GM19238 (cell line): ENCODE measurements around the gene SOD2.
"Not testable (repeated sequence)": the region's sequence is repeated elsewhere in the genome, so short reads cannot be mapped to it uniquely, and the experiment has no call there.

Source experiments
- DNase-seq: peaks from one replicate; pipeline ENCODE4 v3.0.0; 2011; ENCODE audit warnings: low spot score; ENCODE audit not compliant: insufficient read length

Gene SOD2

DNA sequence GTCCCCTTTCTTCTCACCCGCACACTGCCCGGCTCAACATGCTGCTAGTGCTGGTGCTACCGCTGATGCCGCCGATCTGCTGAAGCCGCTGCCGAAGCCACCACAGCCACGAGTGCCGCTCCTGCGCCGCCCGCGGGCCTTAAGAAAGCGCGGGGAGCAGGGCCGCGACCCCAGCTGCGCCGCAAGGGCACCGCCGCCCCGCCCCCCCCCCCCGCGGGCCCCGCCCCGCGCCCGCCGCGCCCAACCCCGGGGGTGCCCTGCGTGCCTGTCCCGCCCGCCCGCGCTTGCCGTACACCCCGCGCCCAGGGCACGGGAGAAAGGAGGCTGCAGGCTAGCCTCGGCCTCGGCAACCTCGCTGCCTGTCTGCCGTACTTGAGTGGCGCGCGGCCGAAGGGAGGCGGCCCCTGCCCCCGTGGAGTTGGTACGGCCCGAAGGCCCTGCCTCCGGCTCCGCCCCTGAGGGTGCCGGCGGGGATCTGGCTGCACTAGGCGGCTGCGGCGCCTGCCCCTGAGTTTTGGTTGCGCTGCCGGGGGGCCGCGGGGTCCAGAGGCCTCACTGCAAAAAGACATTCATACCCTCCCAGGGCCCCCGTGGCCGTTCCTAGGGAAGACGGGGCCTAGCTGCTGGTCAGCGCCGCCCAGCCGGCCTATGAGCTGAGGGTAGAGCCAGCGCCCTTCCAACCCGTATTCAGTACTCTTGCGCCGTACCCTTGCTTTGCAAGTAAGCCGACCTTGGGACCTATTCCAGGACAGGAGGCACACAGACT is at the start of gene SOD2:
Gene SOD2, minus strand, starts transcription at position 114 of the 766 bp plus-strand sequence. Its CDS starts 74 bp downstream, at position 40.
- DNase-seq: peak; percentile 85

DNA sequence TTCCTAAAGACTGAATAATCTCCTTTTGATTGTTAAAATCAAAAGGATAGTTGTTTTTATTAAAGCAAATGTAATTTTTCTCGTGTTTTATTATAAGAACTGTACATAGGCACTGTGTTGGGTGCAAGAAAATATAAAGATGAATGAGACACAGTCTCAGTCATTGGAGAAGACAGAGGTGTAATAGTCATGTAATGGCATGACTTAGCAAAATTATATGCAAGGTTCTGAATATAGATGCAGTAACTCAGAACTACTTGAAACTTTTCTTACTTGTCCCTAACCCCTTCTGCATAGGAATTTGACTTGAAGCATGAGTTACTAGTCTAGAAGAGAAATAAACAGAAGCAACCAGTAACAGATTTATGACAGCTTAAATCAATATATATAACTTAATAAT is 49.1 kb upstream of the SOD2 start:
- DNase-seq: no peak

- no peak for DNase-seq
These were observed 46.3 kb upstream of the SOD2 start for GRCh38 chr6:159739341-159739740.

DNA sequence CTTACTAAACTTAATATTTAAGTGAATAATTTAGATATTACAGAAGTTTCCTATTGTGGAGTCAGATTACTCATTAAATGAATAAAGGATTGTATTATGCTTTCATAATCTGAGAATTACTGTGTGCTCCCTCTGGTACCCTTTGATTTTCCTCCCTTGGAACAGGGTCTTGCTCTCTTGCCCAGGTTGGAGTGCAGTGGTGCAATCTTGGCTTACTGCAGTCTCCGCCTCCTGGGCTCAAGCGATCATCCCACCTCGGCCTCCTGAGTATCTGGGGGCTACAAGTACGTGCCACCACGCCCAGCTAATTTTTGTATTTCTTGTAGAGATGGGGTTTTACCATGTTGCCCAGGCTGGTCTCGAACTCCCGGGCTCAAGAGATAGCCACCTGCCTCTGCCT is 43.9 kb upstream of the SOD2 start:
- no peak for DNase-seq

GRCh38 chr6:159733395-159733794 is 40.4 kb upstream of the SOD2 start:
- DNase-seq: not testable (repeated sequence)

DNA sequence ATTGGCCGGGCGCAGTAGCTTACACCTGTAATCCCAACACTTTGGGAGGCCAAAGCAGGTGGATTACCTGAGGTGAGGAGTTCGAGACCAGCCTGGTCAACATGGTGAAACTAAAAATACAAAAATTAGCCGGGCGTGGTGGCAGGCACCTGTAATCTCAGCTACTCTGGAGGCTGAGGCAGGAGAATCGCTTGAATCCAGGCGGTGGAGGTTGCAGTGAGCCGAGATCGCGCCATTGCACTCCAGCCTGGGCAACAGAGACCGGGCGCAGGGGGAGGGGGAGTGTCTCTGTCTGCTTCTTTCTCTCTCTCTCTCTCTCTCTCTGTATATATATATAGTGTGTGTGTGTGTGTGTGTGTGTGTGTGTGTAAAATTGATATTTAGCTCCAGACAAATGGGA is 39.5 kb upstream of the SOD2 start:
- not testable (repeated sequence) for DNase-seq

DNA sequence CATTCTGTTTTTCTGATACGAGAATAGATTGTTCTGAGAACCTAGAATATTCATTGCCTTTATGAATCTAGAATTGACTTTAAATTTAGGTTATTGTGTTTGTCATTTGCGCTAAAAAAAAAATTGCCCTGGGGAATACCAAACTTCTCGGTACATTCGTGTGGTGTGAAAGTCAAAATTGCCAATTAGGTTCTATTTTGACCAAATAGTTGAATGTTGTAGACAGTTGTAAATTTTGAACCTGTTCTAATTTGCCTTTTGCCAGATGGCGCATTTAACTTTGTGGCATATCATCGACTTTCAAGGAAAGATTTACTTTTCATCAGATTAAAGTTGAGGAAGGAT is 37.3 kb upstream of the SOD2 start:
- DNase-seq: no peak

GRCh38 chr6:159729598-159730331 is 36.7 kb upstream of the SOD2 start:
- peak; percentile 19 for DNase-seq

DNA sequence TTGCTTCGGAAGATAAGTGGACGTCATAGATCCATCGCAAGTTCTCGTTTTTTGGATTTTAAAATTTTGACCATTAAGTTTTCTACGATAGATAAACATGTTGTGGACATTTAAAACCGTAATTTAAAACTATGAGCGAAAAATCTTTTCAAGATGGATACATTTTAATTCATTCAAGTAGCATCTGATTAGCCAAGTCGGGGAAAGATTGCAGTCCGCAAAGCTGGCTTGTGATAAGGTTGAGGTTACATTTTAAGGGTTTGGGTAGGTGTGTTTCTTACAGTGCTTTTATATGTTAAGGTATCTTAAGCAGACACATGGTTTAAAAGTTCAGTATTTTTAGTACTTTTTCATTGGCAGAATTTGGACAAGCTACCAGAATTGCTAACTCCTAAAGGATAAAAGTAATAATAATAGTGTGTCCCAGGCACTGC is 35.5 kb upstream of the SOD2 start:
- no peak for DNase-seq

- peak; percentile 48 for DNase-seq
These were observed 34.8 kb upstream of the SOD2 start for GRCh38 chr6:159727717-159728445.

GRCh38 chr6:159726918-159727716 is 34.1 kb upstream of the SOD2 start, which contains the start of gene WTAP:
Gene WTAP, plus strand, starts transcription at chr6:159727506. Its CDS starts 8,760 bp downstream, at chr6:159736266.
- peak; percentile 91 for DNase-seq

DNA sequence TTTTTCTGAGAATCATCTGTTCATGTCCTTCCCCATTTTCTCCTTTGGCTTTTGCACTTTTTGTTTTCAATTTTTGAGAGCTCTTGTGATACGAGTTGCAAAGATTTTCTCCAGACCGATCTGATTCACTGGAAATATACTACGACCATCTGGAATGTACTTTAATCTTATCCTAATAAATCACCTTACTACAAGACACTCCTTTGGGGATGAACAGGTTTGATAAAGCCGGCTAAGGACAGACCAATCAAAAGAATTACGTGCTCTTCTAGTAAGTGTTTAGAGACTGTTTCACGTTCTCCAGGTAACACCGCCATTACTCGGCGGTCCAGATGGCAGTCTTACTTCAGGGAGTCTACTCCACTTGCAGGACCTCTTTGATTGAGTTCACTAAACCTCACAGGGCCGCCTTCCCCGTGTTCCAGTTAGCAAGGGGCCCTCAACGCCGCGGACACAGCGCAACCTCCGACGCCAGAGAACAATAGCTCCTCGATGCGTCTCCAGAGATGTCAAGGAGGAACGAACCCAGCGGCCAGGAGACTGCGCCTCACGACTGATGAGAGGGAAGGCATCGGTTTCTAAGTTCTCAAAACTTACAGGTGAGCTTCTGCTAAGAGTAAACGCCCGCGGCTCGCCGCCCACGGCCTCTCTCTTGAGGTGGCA is 33.3 kb upstream of the SOD2 start:
- DNase-seq: no peak

GRCh38 chr6:159725208-159725607 is 32.2 kb upstream of the SOD2 start:
- not testable (repeated sequence) for DNase-seq

- DNase-seq: no peak
These were observed 31.7 kb upstream of the SOD2 start for GRCh38 chr6:159724778-159725177.

GRCh38 chr6:159723259-159723658 is 30.2 kb upstream of the SOD2 start:
- no peak for DNase-seq

DNA sequence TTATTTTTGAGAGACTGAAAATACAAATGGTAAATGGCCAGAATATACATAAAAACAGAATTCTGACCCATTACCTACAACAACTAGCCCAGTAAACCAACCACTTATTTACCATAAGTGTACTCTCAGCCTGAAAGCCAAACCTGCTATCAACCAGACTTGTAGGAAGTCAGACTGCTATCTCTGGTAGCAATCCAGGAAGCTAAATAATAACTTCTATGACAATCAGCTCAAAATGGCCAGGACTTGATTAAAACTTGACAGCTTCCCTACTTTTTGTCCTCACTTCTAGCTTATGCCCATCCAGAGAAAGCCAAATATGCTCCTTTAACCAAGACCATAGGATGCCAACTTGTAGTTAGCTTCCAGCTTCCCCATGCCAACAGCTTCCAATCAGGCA is 29.6 kb upstream of the SOD2 start:
- no peak for DNase-seq

DNA sequence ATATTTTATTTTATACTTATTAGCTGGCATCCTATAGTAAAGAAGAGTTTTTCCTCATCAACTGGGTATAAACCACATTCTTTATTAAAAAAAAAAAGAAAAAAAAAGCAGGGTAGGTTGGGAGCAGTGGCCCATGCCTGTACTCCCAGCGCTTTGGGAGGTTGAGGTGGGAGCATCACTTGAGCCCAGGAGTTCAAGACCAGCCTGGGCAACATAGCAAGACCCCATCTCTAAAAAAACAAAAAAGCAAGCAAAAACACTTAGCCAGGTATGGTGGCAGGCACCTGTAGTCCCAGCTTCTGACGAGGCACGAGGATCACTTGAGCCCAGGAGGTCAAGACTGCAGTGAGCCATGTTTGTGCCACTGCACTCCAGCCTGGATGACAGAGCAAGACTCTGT is 28.9 kb upstream of the SOD2 start:
- not testable (repeated sequence) for DNase-seq

DNA sequence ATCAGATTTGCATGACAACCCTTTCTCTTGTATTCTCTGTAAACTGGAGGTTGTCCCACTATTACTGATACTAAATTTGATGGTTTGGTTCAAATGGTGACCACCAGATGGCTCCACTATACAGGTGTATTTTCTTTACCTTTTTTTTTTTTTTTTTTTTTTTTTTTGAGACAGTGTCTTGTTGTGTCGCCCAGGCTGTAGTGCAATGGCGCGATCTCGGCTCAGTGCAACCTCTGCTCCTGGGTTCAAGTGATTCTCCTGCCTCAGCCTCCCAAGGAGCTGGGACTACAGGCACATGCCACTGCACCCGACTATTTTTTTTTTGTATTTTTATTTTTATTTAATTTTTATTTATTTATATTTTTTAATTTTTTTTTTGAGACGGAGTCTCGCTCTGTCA is 27.7 kb upstream of the SOD2 start:
- no peak for DNase-seq

DNA sequence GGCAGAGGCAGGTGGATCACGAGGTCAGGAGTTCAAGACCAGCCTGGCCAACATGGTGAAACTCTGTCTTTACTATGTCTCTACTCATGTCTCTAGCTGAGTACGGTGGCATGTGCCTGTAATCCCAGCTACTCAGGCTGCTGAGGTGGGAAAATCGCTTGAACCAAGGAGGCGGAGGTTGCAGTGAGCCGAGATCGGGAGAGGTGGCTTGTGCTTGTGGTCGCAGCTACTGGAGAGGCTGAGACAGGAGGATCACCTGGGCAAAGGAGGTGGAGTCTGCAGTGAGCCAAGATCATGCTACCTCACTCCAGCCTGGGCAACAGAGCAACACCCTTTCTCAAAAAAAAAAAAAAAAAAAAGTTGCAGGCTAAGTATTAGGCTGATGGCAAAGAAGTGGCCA is 26.2 kb upstream of the SOD2 start:
- no peak for DNase-seq

DNA sequence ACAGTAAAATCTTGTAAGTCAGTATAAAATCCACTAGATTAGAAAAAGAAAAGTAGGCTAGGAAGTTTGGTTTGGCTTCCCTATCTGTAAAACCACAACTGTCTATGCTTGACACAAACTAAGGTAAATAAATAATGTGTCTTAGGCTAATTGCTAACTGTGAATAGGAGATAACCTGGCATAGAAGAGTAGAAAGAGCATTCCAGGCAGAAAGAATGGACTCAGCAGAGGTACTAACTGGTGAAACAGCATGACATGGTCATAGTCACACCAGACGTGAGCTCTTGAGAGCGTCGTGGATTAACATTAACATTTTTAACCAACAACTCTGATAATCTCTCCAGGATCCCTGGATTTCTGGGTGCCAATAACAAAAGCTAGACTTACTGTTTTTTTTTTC is 25.6 kb upstream of the SOD2 start:
- no peak for DNase-seq
